Activated T-cell treated with anti-CD3 and anti-CD28 coated beads, Interleukin-2, amount 50 U/mL, for 1 hour (primary cell): ENCODE results near the gene HOXD4.

Experiments
- DNase-seq: peaks from one replicate; pipeline ENCODE4 v3.0.0-alpha.2; 2020

The HOXD4 gene

DNA sequence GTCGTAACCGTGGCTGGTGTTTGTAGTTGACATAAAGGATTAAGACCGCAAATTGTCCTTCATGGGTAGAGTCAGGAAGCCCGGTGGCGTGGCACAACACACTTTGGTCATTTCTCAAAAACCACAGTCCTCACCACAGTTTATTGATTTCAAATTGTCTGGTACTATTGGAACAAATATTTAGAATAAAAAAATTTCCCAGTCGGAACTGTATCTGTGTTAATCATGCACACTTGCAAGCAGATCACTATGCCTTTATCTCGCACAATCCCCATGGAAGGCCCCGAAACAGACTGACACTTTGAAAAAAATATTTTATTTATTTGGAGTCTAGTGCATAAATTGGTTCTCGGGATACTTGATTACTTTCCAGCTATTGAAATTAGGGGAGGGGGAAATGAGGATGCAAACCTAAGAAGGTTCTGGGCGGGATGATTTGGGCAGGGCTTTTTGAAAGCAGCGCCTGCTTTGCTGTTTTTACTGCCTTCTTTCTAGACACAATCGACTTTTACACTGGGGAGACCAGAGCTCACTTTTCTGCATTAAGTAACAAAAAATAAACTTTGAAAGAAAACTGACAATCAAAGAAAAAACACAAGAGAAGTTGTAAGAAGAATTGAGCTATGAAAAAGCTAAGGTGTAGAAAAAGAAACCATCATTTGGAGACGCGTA lies 21.7 kb downstream of the HOXD4 start:
- no peak for DNase-seq

DNA sequence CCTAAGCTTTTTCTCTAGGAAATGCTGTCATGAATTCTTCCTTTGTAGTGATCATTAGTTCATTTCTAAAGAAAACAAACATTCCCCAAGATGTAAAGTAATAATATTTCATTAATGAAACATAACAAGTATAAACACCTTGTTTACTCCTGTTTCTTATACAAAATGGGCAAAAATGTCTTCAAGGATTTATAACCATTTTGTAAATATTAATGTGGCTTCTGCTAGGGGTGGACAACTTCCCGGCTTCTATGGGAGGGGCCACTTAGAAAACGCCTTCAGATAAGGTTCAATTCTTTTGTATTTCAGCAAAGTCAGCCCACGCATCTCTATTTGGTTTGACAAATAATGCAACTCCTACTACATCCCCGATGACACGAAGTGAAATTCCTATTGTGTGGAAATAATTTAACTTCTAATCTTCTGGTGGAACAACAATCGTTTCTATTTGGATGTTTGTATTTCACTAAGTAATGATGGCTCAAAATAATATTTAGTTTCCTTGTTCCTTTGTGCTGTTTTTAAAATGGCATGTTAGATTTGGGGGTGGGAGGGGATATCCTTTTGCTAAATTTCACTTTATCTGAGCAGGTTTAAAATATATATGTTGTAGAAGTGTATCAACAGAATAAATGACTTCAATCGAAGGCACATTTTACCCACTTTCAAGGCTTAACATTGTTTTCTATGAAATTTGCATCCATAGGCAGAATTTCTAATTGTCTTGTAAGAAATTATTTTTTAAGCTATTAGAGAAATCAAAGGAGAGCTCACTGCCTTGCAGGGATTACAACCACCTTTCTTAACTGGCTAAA lies 22.4 kb downstream of the HOXD4 start:
- no peak for DNase-seq

DNA sequence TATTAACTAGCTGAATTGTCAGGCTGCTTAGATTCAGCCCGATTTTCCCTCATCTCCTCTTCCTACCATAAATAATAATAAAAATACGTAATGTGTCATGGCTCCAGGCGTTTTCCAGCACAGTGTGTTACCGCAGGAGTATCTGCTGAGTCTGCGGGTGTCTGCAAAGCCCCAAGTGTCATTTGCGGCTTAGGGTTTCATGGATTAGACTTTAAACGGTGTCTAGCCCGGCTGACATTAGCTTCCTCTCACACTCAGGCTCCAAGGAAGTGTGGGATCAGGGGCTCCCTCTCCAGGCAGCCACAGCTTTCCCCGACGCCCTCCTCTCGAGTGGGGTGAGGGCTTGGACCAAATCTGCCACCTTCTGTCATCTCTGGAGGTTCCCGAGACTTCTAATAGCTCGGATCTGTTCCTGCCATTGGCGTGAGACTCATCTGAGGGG lies 23.1 kb downstream of the HOXD4 start:
- DNase-seq, result no peak

DNA sequence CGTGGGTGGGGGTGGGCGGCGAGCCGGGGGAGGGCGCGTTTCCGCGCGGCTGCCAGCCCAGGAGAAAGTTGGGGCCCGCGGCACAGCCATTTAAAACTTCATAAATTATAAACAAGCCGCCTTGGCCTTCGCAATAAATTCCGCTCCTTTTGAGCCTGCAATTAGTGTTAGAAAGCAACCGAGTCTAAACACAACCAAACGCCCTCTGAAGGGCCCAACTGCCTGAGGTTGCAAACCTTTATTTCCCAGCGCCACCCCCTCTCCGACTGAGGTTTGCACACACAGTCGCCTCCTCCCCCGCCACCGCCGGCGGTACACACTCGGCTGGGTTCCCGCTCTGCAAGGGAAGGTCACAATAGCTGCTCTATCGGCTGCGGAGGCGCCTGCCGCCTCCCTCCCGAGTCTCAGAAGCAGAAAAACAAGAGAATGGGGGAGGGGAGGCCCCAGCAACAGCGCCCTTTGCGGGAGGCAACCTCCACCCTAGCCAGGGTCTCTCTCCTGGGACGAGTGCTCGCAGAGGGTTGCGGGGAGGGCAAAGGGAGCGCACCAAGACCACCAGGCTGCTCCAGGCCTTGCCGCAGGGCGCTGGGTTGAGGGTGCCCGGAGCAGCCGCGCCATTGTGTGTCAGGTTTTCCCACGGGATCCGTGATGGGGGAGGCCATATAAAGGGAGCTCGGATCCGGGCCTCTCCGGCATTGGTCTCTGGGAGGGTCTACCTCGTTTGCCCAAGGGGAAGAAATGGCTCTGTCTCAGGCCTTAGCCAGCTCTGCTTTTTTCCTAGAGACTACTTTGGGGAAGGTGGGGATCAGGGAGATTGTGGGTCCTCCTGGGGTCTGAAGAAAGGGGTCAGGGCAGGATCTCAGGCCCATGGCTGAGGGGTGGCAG lies 23.7 kb downstream of the HOXD4 start:
- no peak for DNase-seq

DNA sequence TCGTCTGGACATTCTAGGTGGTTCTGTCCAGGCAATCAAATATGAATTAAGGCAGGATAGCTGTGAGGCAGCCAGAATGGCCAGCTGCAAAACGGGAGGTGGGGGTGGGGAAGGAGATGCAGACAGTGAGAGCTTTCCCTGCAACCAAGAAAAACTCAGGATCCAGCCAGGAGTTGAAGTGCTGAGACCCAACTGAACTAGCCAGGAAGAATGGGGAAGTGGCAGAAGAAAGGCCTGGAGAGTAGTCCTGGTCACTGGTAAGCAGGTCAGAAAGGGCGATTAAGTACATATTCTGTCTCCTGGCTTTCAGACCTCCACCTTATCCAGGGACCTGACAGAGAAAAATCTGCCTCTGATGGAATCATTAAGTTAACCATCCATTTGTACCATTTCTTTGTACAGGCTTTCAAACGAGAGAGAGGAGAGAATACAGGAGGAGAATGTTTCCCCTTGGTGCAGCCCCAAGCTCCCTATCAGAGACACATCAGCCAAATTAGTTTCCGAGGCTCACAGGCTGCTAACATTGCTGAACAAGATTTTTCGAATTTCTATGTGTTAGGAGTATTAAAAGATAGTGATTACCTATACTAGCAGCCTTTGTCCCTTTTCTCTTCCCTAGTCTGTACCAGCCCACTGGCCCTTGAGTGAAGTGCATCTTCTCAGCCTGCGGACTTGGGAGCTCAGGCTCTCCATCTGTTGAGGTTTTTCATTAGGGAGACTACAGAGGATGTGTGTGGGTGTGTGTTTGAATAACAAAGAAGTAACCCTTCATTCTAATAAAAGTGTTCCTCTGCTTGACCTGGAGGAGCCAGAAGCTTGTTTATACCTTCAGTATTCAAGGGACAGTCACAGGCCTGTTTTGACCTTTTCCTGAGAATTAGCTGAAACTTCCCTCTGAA lies 24.6 kb downstream of the HOXD4 start:
- no peak for DNase-seq

DNA sequence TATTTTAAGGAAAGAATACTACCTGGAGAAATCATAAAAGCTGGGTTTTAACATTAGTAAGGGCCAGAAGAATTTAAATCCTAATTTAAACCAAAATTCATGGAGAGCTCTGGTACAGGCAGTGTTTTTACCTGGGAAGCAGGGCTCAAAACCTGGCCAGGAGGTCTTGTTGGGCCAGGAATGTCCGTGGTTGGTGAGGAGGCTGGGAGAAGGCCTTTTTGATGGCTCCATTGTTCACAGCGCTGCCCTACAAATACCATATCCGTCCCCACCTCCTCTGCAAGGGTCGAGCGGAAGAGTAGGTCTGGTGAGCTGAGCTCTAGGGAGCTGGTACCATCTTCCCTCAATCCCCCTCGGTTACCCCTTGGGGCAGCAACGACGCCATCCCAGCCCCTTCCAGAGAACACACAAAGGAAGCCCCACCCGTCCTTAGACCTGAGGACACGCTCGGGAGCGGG lies 26.3 kb downstream of the HOXD4 start:
- no peak for DNase-seq

DNA sequence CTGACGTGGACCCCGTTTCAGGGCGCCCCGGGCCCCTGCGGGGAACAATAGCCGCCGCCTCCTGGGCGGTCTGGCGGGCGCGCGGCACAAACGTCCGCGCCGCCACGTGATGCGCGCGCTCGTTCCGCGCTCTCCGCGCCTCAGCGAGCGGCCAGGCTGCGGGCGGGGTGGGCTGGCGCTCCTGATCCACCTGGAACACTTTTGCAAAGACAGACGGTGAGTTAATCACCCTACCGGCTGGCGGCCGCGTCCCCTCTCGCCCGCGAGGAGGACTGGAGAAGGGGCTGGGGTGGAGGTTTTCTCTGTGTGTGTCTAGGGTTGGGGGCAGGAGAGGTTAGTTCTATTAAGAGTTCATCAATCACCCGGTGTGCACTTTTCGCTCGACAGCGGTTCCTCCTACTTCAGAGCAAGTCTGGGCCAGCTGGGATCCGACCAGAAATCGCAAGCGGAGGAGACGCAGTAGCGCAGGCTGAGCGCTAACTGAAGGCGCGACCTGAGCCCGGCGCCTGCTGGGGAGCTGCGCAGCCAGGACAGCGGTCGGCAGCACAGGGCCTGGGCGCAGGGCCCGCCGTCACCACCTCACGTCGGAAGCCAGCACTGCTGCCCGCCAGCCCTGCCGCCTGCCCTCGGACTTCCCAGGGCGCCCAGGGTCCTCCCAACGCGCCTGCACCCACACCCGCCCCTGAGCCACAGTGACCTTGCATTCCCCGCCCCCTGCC lies 26.8 kb downstream of the HOXD4 start:
- no peak for DNase-seq

DNA sequence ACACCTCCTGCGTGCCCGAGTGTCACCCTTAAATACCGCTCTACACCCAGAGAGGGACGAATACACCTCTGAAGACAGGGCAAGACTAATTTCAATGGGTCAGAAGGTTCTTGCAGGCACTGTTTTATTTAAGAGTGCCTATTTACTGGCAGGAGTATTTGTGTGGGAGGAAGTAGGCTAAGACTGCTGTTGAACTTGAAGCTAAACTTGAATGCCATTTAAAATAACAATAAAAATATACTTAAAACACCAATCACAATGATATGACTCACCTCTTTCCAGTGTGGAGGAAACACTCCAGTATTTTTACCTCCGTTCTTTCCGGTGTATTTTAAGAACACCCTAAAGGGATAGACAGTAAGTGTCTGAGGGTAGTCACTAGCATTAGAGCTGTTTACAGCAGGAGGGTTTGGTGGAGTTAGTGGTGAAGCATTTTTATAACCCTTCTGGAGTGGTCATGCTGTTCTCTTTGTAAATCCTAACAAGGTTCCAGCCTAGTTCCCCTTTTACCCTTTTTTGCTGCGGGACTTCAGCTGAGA lies 27.5 kb downstream of the HOXD4 start:
- DNase-seq, result no peak

DNA sequence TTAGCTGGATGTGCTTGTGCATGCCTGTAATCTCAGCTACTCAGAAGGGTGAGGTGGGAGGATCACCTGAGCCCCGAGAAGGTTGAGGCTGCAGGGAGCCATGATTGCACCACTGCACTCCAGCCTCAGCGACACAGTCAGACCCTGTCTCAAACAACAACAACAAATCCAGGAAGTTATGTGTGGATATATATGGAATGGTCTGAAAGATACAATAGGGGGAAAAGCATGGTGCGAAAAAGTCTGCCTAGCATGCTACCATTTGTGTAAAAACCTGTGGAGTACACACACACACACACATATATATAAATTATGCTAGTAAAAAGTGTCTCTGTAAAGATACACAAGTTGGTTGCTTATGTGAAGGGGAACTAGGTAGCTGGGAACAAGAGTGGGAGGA lies 30.2 kb downstream of the HOXD4 start:
- DNase-seq, result no peak

DNA sequence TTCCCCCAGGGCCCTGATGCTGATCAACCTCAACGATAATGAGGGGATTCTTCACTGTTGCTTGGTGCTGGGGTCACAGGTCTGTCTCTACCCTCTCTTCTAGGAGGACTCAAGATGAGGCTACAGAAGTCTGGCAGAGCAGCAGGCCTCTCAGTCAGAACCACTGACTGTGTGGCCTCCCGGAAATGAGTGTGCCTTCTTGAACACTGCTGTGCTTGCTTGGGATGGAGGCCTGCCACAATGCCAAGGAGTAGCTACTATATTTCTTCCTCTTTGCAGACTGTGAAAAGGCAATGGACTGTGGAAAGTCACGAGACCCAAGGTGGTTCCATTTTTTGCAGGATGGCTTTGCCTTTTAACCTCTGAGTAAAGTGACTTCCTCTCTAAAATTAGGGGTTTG lies 31.3 kb downstream of the HOXD4 start:
- DNase-seq, result no peak

DNA sequence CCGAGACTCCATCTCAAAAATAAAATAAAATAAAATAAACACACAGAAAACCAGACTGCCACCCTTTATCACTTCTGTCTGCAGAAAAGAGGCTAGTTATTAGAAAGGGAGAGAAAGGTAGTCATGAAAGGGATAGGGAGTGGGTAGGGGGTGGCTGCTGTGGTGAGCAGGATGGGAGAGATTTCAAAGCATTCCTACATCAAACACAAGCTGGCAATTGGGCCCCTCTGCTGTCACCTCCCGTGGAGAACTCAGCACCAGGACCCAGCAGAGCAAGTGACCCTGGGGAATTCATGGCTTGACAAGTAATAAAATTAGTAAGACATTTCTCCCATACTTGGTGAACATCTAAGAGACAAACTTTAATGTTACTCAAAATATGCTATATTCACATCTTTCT lies 33.4 kb downstream of the HOXD4 start:
- DNase-seq, result no peak

DNA sequence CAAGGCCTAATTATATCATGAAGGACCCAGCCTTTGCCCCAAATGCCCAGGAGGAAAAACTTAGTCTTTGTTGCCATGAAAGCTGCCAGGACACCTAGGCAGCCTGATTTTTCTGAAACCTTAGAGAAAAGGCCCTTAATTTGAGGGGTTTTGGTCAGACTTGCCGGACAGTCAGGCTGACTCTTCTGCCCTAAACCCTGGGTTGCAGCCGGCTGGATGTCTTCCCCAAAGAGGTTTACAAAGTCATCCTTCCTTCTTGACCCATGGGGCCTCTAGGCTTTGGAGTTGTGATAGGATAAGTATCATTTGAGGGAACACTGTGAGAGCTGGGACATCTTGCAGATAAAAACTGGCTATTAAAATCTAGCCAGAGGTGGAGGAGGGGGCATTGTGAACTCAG lies 34.7 kb downstream of the HOXD4 start:
- DNase-seq, result no peak

DNA sequence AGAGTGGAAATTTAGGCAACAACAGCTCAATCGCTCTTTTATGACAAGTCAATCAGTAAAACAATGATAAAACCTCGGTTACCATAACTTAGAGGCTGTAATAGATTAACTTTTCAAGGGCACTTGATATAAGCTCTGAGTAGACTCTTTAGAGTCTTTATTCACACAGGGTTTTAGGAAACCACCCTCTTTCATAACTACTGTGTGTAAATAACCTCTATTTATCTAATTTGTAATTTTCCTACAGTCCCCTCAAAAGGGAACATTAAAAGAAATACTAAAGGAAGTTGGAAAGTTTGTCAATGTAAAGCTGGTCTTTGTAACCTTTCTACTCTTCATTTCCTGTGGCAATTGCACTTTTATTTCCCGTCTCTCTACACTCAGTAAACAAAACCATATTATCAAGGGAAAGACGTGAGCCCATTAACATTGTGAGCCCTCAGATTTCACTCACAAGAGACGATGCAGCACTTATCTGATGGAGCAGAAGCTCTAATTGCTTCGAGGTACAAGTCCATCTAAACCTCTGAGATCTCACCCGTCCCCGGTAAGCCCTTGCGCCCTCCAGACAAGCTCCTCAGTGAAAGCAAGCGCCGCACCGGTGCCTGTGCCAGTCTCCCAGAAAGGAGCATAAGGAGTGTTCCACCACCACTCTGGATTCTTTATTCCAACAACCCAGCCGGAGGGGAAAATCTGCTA lies 36.0 kb downstream of the HOXD4 start:
- DNase-seq, result no peak

DNA sequence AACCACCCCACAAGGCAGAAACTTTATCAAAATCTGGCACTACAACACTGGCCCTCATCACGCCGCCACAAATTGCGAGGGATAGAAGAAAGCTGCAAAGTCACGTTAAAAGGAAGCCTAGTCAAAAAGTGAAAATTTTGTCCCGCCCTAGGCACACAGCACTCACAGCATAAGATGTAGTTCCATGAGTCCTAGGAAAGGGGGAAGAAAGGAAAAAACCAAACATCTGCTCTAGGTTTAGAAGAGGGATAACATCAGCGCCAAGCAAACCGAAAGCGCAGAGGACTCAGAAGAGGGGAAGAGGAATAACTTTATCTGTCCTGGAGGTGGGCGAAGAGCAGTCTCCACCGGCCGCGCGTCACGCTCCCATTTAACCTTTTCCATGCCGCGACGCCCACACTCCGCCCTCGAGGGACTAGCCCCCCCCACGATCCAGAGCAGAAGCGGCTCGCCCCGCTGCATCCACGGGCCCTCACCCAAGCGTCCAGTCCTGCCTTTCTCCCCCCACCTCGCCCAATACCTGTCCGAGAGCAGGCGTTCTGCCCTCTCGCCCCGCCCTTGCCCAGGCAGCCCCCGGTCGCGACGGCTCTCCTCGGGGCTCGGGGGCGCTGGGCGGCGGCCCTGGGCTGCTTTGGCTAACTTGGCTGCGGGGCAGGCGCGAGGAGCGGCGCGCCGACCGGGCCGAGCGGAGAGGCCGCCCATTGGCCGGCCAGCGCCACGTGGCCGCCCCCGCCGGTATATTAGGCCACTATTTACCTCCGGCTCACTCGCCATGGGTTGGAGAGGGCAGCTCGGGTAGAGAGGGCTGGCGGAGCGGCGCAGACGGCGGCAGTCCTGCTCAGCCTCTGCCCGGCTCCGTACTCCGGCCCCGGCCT lies 36.8 kb downstream of the HOXD4 start, which contains the start of gene HOXD1:
HOXD1 (plus strand) TSS at position 770 of the 875 bp plus-strand sequence. CDS start 134 bp downstream, outside the sequence.
- DNase-seq, result no peak

DNA sequence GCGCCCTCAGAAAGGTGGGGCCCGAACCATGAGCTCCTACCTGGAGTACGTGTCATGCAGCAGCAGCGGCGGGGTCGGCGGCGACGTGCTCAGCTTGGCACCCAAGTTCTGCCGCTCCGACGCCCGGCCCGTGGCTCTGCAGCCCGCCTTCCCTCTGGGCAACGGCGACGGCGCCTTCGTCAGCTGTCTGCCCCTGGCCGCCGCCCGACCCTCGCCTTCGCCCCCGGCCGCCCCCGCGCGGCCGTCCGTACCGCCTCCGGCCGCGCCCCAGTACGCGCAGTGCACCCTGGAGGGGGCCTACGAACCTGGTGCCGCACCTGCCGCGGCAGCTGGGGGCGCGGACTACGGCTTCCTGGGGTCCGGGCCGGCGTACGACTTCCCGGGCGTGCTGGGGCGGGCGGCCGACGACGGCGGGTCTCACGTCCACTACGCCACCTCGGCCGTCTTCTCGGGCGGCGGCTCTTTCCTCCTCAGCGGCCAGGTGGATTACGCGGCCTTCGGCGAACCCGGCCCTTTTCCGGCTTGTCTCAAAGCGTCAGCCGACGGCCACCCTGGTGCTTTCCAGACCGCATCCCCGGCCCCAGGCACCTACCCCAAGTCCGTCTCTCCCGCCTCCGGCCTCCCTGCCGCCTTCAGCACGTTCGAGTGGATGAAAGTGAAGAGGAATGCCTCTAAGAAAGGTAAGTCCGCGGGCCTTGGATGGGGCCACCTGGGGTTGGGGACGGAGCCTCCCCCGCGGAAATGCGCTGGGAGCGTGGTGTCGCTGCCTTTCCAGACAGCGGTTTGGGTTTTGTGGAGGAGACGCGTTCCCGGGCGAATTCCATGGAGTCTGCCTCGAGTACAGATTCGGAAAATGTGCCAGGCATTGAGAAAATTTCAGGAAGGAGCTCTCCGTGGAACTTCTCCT lies 37.7 kb downstream of the HOXD4 start:
- DNase-seq, result peak; percentile 24

DNA sequence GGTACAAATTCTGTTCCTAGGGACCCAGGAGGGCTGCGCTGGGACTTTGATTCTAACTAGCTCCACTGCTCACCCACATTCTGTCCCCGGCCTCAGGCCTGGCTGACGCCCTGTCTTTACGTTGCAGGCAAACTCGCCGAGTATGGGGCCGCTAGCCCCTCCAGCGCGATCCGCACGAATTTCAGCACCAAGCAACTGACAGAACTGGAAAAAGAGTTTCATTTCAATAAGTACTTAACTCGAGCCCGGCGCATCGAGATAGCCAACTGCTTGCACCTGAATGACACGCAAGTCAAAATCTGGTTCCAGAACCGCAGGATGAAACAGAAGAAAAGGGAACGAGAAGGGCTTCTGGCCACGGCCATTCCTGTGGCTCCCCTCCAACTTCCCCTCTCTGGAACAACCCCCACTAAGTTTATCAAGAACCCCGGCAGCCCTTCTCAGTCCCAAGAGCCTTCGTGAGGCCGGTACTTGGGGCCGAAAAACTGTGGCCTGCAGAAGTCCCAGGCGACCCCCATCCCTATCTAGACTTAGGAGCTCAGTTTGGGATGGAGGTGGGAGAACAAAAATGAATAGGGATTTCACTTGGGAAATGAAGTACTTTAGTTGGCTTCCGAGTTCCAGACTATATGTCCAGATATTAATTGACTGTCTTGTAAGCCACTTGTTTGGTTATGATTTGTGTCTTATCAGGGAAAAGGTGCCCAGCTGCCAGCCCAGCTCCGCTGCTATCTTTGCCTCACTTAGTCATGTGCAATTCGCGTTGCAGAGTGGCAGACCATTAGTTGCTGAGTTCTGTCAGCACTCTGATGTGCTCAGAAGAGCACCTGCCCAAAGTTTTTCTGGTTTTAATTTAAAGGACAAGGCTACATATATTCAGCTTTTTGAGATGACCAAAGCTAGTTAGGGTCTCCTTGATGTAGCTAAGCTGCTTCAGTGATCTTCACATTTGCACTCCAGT lies 38.6 kb downstream of the HOXD4 start:
- DNase-seq, result no peak

DNA sequence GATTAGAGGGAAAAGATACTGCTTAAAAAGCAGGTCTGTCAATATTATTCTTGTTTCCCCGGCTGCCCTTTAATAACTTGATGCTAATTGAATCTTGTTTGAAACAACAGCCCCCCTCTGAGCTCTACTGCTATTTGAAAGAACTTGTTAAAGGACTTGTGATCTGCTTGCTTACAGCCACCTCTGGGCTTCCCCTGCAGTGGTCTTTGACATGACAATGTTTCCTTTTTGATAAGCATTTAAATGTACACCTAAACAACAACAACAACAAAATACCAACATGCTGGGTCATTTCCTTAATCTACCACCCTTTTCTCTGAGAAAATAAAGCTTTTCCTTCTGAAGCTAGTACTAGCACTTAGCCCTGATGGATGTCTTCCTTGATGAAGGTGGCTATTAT lies 41.0 kb downstream of the HOXD4 start:
- no peak for DNase-seq
